Suprapubic skin (tissue), 4 donors: ENCODE measurements around the gene UBE2L3.
"Not testable (repeated sequence)": the region's sequence is repeated elsewhere in the genome, so short reads cannot be mapped to it uniquely, and the experiment has no call there.

Experiments used
- CTCF ChIP-seq, 2 donors: fragments of 200-600 bp in 1 of 2; fragments of 450-650 bp in 1 of 2; sonication (generic) in 1 of 2; IDR thresholded peaks; one replicate each; pipeline ENCODE4 v1.5.1; 2016 to 2019; ENCODE audit warnings: antibody characterized with exemption in 2 of 2, mild to moderate bottlenecking in 1 of 2, moderate library complexity in 1 of 2
- POLR2A ChIP-seq, 2 donors: fragments of 450-650 bp; IDR thresholded peaks; one replicate each; pipeline ENCODE4 v1.6.1; 2017; ENCODE audit warnings: antibody characterized with exemption in 2 of 2, mild to moderate bottlenecking in 2 of 2, moderate library complexity in 2 of 2
- POLR2AphosphoS5 ChIP-seq, 3 donors: sonication (generic); formaldehyde crosslinking; IDR thresholded peaks; one replicate each; pipeline ENCODE4 v1.6.1; 2017; ENCODE audit warnings: antibody characterized with exemption in 3 of 3

GRCh38 chr22:21609556-21610157 is 42.1 kb downstream of the UBE2L3 start:
- TF ChIP-seq CTCF, POLR2A, POLR2AphosphoS5 (IDR thresholded peaks at IDR 0.05): not testable (repeated sequence)
